ENCODE measurements around the gene EIF1B. TPM values are rescaled to one million over a fixed set of nuclear protein-coding genes. Genes with fewer than 3 reads are reported as not detected.

Gene EIF1B
- total and polyA plus RNA-seq, 2 donors from 2014 or later: 48.3 to 97.8 TPM

DNA sequence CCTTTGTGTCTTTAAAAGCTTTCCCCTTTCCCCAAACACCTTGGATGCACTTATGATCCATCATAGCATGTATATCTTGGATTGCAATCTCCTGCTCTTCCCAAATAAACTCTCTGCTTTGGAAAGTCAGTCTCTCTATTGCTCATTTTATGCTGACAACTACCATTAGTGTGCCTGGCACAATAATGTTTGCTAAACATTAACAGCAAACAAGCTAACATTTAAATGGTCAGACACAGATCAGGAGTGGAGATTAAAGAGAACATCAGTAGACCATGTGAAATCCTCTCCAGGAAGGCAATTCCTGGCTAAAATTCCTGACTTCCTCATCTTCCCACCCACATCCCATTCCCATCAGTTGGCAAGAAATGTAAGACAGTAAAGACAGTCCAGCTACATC lies 44.3 kb upstream of the EIF1B start:
- Histone ChIP-seq H3K4me1 (ENCODE audit: control insufficient read depth in 2 of 3, insufficient read depth in 2 of 3, low read depth in 1 of 3, low read length in 3 of 3) (peaks cover 0 to 23% (median 15%) of the 10 kb centered on the region in 3 donors), H3K36me3 (ENCODE audit: control insufficient read depth in 2 of 3, insufficient read depth in 3 of 3, low read length in 3 of 3) (no peaks in the 10 kb centered on the region), H3K9ac (ENCODE audit: low read length in 3 of 3) (no peak overlapping the region), H3K27ac (ENCODE audit: low read depth in 2 of 2, low read length in 2 of 2) (no peak overlapping the region), H3K27me3 (ENCODE audit: control insufficient read depth, insufficient read depth, low read length) (no peaks in the 10 kb centered on the region), H3K9me3 (ENCODE audit: control insufficient read depth in 2 of 3, insufficient read depth in 1 of 3, low read length in 3 of 3) (no peaks in the 10 kb centered on the region), H3K4me3 (ENCODE audit: low read length in 3 of 3) (peak overlapping the region in 2 of 3 donors; percentile 35 to 50)
- intact Hi-C loops (cut with DNase I): no loop called here
- TF ChIP-seq, protein P1, sequence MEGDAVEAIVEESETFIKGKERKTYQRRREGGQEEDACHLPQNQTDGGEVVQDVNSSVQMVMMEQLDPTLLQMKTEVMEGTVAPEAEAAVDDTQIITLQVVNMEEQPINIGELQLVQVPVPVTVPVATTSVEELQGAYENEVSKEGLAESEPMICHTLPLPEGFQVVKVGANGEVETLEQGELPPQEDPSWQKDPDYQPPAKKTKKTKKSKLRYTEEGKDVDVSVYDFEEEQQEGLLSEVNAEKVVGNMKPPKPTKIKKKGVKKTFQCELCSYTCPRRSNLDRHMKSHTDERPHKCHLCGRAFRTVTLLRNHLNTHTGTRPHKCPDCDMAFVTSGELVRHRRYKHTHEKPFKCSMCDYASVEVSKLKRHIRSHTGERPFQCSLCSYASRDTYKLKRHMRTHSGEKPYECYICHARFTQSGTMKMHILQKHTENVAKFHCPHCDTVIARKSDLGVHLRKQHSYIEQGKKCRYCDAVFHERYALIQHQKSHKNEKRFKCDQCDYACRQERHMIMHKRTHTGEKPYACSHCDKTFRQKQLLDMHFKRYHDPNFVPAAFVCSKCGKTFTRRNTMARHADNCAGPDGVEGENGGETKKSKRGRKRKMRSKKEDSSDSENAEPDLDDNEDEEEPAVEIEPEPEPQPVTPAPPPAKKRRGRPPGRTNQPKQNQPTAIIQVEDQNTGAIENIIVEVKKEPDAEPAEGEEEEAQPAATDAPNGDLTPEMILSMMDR (IDR thresholded peaks at IDR 0.05; ENCODE audit: borderline replicate concordance, extremely low read depth, insufficient read depth): no peak
- FAIRE-seq: peak; percentile 75
- peak in 1 of 5 donors; percentile 27 for DNase-seq

DNA sequence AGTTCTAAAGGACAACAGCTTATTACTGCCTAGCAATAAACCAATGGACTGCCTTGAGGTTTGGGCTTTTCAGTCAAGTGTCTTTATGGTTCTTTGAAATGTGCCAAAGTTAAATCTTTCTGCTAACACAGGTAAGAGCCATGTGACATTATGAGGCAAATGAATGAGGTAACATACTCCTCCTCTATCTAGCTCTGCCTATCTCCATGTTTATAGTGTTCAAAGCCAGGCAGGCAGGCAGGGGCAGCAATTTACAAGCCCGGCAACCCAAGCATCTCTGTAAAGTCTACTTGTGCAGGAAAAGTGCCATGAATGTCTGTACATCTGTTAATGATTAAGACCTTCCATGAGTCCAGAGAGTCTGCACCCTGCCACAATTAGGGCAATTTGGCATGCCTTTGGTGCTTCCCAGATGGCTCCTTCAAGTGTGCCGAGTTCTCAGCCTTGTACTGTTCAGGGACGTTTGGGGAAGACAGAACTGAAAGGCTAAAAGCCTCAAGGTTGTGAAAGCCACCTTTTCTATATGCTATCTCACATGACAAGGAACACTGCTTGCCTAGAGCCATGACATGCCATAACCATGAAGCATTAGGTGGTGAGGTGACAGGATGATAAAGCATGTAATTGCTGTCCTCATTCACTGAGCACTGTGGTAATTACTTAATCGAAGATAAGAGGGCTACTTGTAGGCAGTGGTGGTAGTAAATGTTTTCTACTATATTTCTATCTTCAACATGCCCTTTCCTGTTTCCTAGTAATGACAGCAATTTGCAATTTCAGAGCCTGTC lies 41.4 kb upstream of the EIF1B start:
- H3K9me3 ChIP-seq (ENCODE audit: control insufficient read depth in 2 of 3, insufficient read depth in 1 of 3, low read length in 3 of 3): no peaks in the 10 kb centered on the region
- peak overlapping the region in 1 of 2 donors; percentile 42 for H3K27ac ChIP-seq (ENCODE audit: low read depth in 2 of 2, low read length in 2 of 2)
- intact Hi-C loops (cut with DNase I): no loop called here
- H3K9ac ChIP-seq (ENCODE audit: low read length in 3 of 3): no peak overlapping the region
- FAIRE-seq: no peak
- TF ChIP-seq, protein P1 (IDR thresholded peaks at IDR 0.05; ENCODE audit: borderline replicate concordance, extremely low read depth, insufficient read depth): no peak
- DNase-seq: peak in 1 of 5 donors; percentile 7
- peaks cover 0 to 23% (median 15%) of the 10 kb centered on the region in 3 donors for H3K4me1 ChIP-seq (ENCODE audit: control insufficient read depth in 2 of 3, insufficient read depth in 2 of 3, low read depth in 1 of 3, low read length in 3 of 3)
- H3K27me3 ChIP-seq (ENCODE audit: control insufficient read depth, insufficient read depth, low read length): no peaks in the 10 kb centered on the region
- H3K36me3 ChIP-seq (ENCODE audit: control insufficient read depth in 2 of 3, insufficient read depth in 3 of 3, low read length in 3 of 3): no peaks in the 10 kb centered on the region
- no peak overlapping the region for H3K4me3 ChIP-seq (ENCODE audit: low read length in 3 of 3)

DNA sequence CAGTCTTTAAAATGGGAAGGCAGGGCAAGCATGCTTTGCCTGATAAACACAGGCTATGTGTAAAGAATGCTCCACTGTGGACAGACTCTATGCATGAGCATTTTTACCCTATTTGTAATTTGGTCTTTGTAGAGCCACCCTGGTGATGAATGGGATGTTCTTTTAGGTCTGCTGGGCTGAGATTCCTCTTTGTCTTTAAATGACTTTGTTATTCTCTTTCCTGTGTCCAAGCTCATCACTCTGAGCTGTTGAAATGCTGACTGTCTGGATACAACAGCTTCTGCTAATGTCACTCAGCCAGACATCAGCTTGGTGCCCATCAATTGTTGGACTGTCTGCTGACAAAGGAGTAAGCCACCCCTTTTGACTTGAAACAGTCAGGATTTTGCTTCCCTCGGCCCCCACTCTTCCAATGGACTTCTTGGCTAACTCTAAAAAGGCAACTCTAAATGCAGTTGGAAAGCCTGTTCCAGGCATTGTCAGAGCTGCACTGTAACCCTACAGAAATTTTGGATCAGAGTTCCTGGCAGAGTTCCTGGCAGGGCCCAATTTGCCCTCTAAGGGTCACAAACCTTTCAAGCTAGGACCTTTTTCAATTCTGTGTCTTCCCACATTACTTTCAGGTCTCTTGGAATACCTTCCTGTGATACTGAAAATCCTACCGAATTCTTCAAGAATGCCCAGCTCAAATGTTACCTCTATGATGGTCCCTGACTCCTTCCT lies 40.5 kb upstream of the EIF1B start:
- FAIRE-seq (no peak), DNase-seq (no peak)
- H3K4me3 ChIP-seq (ENCODE audit: low read length in 3 of 3): no peak overlapping the region
- intact Hi-C loops (cut with DNase I): no loop called here
- H3K27me3 ChIP-seq (ENCODE audit: control insufficient read depth, insufficient read depth, low read length): no peaks in the 10 kb centered on the region
- no peaks in the 10 kb centered on the region for H3K9me3 ChIP-seq (ENCODE audit: control insufficient read depth in 2 of 3, insufficient read depth in 1 of 3, low read length in 3 of 3)
- H3K9ac ChIP-seq (ENCODE audit: low read length in 3 of 3): no peak overlapping the region
- H3K27ac ChIP-seq (ENCODE audit: low read depth in 2 of 2, low read length in 2 of 2): no peak overlapping the region
- peaks cover 0 to 23% (median 15%) of the 10 kb centered on the region in 3 donors for H3K4me1 ChIP-seq (ENCODE audit: control insufficient read depth in 2 of 3, insufficient read depth in 2 of 3, low read depth in 1 of 3, low read length in 3 of 3)
- TF ChIP-seq, protein P1 (IDR thresholded peaks at IDR 0.05; ENCODE audit: borderline replicate concordance, extremely low read depth, insufficient read depth): no peak
- no peaks in the 10 kb centered on the region for H3K36me3 ChIP-seq (ENCODE audit: control insufficient read depth in 2 of 3, insufficient read depth in 3 of 3, low read length in 3 of 3)
